Measurements from ENCODE around the gene REPS1. TPM values are rescaled to one million over a fixed set of nuclear protein-coding genes. Genes with fewer than 3 reads are reported as not detected.

The REPS1 gene
- total and polyA plus RNA-seq, 11 donors, result 16.3 to 65.8 (median 38.3) TPM

DNA sequence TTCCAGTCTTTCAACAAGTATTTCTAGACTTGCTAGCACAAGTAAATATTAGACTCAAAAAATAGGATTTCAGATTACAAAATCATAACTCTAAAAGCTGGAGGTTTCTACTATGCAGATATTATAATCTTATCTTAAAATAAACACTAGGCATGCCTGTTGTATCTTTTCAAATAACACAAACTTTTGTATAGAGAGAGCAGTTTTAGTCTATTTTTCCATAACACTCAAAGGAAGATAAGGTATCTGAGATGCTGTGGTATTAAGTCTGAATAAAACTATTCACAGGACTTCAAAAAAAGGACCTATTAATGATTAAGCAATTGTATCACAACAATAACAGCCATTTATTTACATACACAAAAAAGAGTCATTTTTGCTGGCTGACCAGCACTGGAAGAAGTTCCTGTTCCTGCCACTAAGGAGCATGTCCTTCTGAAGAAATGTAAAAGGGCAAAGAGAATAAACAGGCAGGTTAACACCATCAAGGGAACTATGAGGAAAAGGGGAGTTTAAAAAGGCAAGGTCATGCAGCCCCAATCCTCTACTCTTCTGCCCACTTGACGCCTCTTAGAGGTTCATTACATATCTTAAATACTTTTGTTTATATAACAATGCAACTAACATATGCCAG, 39.4 kb downstream of the REPS1 start:
- no peak for ATAC-seq
- Histone ChIP-seq H3K4me3 (no peak overlapping the region), H3K36me3 (peaks cover 0 to 25% (median 21%) of the 10 kb centered on the region in 9 donors), H3K4me1 (peaks cover 0 to 34% (median 14%) of the 10 kb centered on the region in 12 donors), H3K27ac (no peak overlapping the region), H3K9me3 (no peaks in the 10 kb centered on the region), H3K27me3 (no peaks in the 10 kb centered on the region)
- no peak for DNase-seq
- WGBS, 4 donors, result 65 to 76% (median 72%) methylated on average over 1 of the region's 1 CpG
- TF ChIP-seq, protein P1, sequence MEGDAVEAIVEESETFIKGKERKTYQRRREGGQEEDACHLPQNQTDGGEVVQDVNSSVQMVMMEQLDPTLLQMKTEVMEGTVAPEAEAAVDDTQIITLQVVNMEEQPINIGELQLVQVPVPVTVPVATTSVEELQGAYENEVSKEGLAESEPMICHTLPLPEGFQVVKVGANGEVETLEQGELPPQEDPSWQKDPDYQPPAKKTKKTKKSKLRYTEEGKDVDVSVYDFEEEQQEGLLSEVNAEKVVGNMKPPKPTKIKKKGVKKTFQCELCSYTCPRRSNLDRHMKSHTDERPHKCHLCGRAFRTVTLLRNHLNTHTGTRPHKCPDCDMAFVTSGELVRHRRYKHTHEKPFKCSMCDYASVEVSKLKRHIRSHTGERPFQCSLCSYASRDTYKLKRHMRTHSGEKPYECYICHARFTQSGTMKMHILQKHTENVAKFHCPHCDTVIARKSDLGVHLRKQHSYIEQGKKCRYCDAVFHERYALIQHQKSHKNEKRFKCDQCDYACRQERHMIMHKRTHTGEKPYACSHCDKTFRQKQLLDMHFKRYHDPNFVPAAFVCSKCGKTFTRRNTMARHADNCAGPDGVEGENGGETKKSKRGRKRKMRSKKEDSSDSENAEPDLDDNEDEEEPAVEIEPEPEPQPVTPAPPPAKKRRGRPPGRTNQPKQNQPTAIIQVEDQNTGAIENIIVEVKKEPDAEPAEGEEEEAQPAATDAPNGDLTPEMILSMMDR (IDR thresholded peaks at IDR 0.05), result peak in 1 of 12 donors; percentile 10
- TF ChIP-seq POLR2A (IDR thresholded peaks at IDR 0.05), result no peak
- intact Hi-C loops (cut with DNase I), result loop anchor here in 2 of 10 donors (5.0 kb wide), 2 partner anchors 34 to 39 kb away; partner anchors contain the start of gene REPS1 (in 1 of the 2)

DNA sequence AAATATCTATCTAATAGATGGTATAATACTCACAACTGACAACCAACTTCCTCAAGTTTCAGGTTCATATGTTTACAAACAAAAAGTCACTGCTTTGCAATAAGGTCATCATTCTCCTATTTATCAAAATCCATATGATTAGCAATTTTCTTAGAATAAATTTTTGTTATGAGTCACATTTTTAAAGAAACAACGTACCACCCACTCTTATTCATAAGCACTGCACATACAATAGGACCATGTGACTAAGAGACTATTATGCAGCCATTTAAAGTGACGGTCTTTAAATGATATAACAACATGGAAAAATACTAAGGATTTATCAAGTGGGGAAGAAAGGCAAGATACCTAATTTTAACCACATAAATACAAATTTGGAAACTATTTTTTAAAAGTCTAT, 40.0 kb downstream of the REPS1 start:
- Histone ChIP-seq H3K36me3 (peaks cover 0 to 32% (median 27%) of the 10 kb centered on the region in 9 donors), H3K27ac (no peak overlapping the region), H3K4me3 (no peak overlapping the region), H3K4me1 (peaks cover 0 to 34% (median 14%) of the 10 kb centered on the region in 12 donors), H3K27me3 (no peaks in the 10 kb centered on the region), H3K9me3 (no peaks in the 10 kb centered on the region)
- no peak for TF ChIP-seq POLR2A (IDR thresholded peaks at IDR 0.05)
- TF ChIP-seq, protein P1 (IDR thresholded peaks at IDR 0.05), result no peak
- intact Hi-C loops (cut with DNase I), result loop anchor here in 2 of 10 donors (5.0 kb wide), 2 partner anchors 34 to 39 kb away; partner anchors contain the start of gene REPS1 (in 1 of the 2)
- ATAC-seq, result no peak
- DNase-seq, result no peak
- 83 to 92% (median 84%) methylated on average over 2 of the region's 2 CpGs for WGBS, 4 donors

DNA sequence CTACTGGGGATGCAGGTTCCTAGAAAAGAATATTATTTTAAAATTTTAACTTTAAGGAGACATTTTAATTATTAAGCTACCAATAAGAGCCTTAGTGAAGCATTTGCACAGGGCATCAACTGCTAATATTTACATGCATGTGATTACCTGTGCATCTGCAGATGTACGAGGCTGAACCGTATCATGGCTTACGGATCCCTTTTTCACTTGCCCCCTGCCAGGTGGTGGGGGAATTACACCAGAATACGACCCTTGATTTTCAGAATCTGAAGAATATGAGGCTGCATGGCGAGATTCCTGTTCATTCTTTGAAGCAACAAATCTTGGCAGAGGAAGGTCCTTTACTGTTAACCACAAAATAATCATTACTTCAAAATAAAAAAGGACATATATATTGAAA, 42.7 kb downstream of the REPS1 start:
- DNase-seq, result no peak
- TF ChIP-seq, protein P1 (IDR thresholded peaks at IDR 0.05), result peak in 1 of 12 donors; percentile 8
- TF ChIP-seq POLR2A (IDR thresholded peaks at IDR 0.05), result no peak
- no peaks in the 10 kb centered on the region for H3K27me3 ChIP-seq
- no peaks in the 10 kb centered on the region for H3K9me3 ChIP-seq
- H3K4me3 ChIP-seq, result no peak overlapping the region
- intact Hi-C loops (cut with DNase I), result loop anchor here in 2 of 10 donors (5.0 kb wide), 2 partner anchors 37 to 42 kb away; partner anchors contain the start of gene REPS1 (in 1 of the 2)
- H3K27ac ChIP-seq, result no peak overlapping the region
- peaks cover 0 to 58% (median 52%) of the 10 kb centered on the region in 9 donors for H3K36me3 ChIP-seq
- no peak for ATAC-seq
- H3K4me1 ChIP-seq, result peaks cover 0 to 29% (median 13%) of the 10 kb centered on the region in 12 donors
- WGBS, 4 donors, result 90 to 95% (median 93%) methylated on average over 5 of the region's 5 CpGs

DNA sequence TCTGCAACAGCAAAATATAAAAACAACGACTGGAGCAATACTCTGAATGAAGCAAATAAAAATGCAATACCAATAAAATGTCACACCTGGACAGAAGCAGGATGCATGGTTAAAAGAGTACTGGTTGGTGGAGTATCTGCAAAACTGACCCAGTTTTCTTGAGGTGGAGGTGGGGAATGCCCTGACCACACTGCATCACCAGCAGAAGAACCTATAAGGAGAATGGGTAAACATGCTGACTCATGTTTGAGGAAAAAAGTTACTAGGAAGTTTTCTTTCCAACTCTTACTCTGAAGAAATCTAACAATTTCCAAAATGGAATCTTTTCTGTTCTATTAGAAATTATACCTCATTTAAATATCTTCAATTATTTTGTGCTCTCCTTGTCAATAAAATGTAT, 43.6 kb downstream of the REPS1 start:
- H3K36me3 ChIP-seq, result peaks cover 0 to 66% (median 62%) of the 10 kb centered on the region in 9 donors
- ATAC-seq, result no peak
- WGBS, 4 donors, result 80 to 94% (median 87%) methylated on average over 1 of the region's 1 CpG
- H3K4me3 ChIP-seq, result no peak overlapping the region
- DNase-seq, result no peak
- H3K4me1 ChIP-seq, result peaks cover 0 to 29% (median 13%) of the 10 kb centered on the region in 12 donors
- intact Hi-C loops (cut with DNase I), result no loop called here
- H3K27me3 ChIP-seq, result no peaks in the 10 kb centered on the region
- H3K27ac ChIP-seq, result no peak overlapping the region
- no peaks in the 10 kb centered on the region for H3K9me3 ChIP-seq
- no peak for TF ChIP-seq POLR2A (IDR thresholded peaks at IDR 0.05)
- TF ChIP-seq, protein P1 (IDR thresholded peaks at IDR 0.05), result no peak
